SK-N-SH treated with all-trans-retinoic acid at 6 μM for 48 hours (cell line): ENCODE results near the gene SPAG4.

Experiments
- ATAC-seq: fragments of 200-7000 bp; cut with Tn5 transposase; 3 replicates; pipeline ENCODE4 v1.9.1; 2020; ENCODE audit warnings: mild to moderate bottlenecking, moderate library complexity
- ARNTL ChIP-seq: fragments of 450-650 bp; formaldehyde crosslinking; IDR thresholded peaks from 2 replicates; pipeline ENCODE4 v1.5.0; 2020; ENCODE audit warnings: low read depth, mild to moderate bottlenecking, moderate library complexity, borderline replicate concordance
- BACH2 ChIP-seq: fragments of 250-450 bp; sonication (Bioruptor Pico); IDR thresholded peaks from 2 replicates; pipeline ENCODE4 v1.9.0; 2021; ENCODE audit warnings: mild to moderate bottlenecking, borderline replicate concordance
- CREB5 ChIP-seq: fragments of 250-450 bp; sonication (Bioruptor Pico); IDR thresholded peaks from 2 replicates; pipeline ENCODE4 v1.5.1; 2020; ENCODE audit warnings: low read depth, mild to moderate bottlenecking, moderate library complexity
- CSDC2 ChIP-seq: fragments of 250-450 bp; sonication (Bioruptor Pico); IDR thresholded peaks from 2 replicates; pipeline ENCODE4 v1.5.0; 2020; ENCODE audit warnings: mild to moderate bottlenecking, moderate library complexity
- ESRRG ChIP-seq: fragments of 250-450 bp; sonication (Bioruptor Pico); IDR thresholded peaks from 2 replicates; pipeline ENCODE4 v1.6.1; 2021; ENCODE audit warnings: mild to moderate bottlenecking
- GLIS3 ChIP-seq: fragments of 250-450 bp; sonication (Bioruptor Pico); IDR thresholded peaks from 2 replicates; pipeline ENCODE4 v1.5.0; 2020; ENCODE audit warnings: mild to moderate bottlenecking, moderate library complexity
- ISL1 ChIP-seq: fragments of 250-450 bp; sonication (Bioruptor Pico); IDR thresholded peaks from 2 replicates; pipeline ENCODE4 v2.1.2; 2022; ENCODE audit warnings: mild to moderate bottlenecking, moderate library complexity
- OSR1 ChIP-seq: fragments of 250-450 bp; sonication (Bioruptor Pico); IDR thresholded peaks from 2 replicates; pipeline ENCODE4 v1.8.0; 2022; ENCODE audit warnings: moderate library complexity, mild to moderate bottlenecking, inconsistent platforms
- PPARA ChIP-seq: fragments of 250-450 bp; sonication (Bioruptor Pico); IDR thresholded peaks from 2 replicates; pipeline ENCODE4 v1.5.0; 2020; ENCODE audit warnings: mild to moderate bottlenecking, borderline replicate concordance
- RARB ChIP-seq: fragments of 250-450 bp; sonication (Bioruptor Pico); IDR thresholded peaks from 2 replicates; pipeline ENCODE4 v1.8.0; 2021; ENCODE audit warnings: mild to moderate bottlenecking, moderate library complexity
- SNAI2 ChIP-seq: fragments of 250-450 bp; sonication (Bioruptor Pico); IDR thresholded peaks from 2 replicates; pipeline ENCODE4 v1.5.0; 2020; ENCODE audit warnings: mild to moderate bottlenecking, moderate library complexity
- TCF4 ChIP-seq: fragments of 250-450 bp; sonication (Bioruptor Pico); IDR thresholded peaks from 2 replicates; pipeline ENCODE4 v1.8.0; 2021; ENCODE audit warnings: mild to moderate bottlenecking, moderate library complexity, borderline replicate concordance
- TOX ChIP-seq: fragments of 250-450 bp; sonication (Bioruptor Pico); IDR thresholded peaks from 2 replicates; pipeline ENCODE4 v1.8.0; 2021; ENCODE audit warnings: mild to moderate bottlenecking, moderate library complexity, borderline replicate concordance
- ZFP30 ChIP-seq: fragments of 450-650 bp; formaldehyde crosslinking; IDR thresholded peaks from 2 replicates; pipeline ENCODE4 v1.5.0; 2022; ENCODE audit warnings: mild to moderate bottlenecking, moderate library complexity
- ZNF565 ChIP-seq: fragments of 450-650 bp; formaldehyde crosslinking; conservative IDR thresholded peaks from 2 replicates; pipeline ENCODE4 v1.5.0; 2020; ENCODE audit warnings: low read depth, mild to moderate bottlenecking, moderate library complexity
- ZNF70 ChIP-seq: fragments of 450-650 bp; formaldehyde crosslinking; IDR thresholded peaks from 2 replicates; pipeline ENCODE4 v1.5.0; 2020; ENCODE audit warnings: mild to moderate bottlenecking, moderate library complexity
- ZNF8 ChIP-seq: fragments of 450-650 bp; formaldehyde crosslinking; IDR thresholded peaks from 2 replicates; pipeline ENCODE4 v1.5.0; 2020; ENCODE audit warnings: mild to moderate bottlenecking, moderate library complexity
- TF ChIP-seq, protein P1 (sequence below): fragments of 250-450 bp; sonication (Bioruptor Pico); IDR thresholded peaks from 2 replicates; pipeline ENCODE4 v1.5.1; 2021; ENCODE audit warnings: mild to moderate bottlenecking, moderate library complexity
- TF ChIP-seq, protein P2 (sequence below): fragments of 250-450 bp; sonication (Bioruptor Pico); IDR thresholded peaks from 2 replicates; pipeline ENCODE4 v1.5.0; 2020; ENCODE audit warnings: mild to moderate bottlenecking, moderate library complexity

SPAG4 gene

GRCh38 chr20:35665949-35666288 lies 50.3 kb downstream of the SPAG4 start:
- TF ChIP-seq TCF4 (CRISPR knock-in tag) = no peak
- TF ChIP-seq ARNTL (CRISPR knock-in tag) = no peak
- TF ChIP-seq ZNF565 = no peak
- ATAC-seq = no peak

- no peak for ATAC-seq
- TF ChIP-seq, protein P1, sequence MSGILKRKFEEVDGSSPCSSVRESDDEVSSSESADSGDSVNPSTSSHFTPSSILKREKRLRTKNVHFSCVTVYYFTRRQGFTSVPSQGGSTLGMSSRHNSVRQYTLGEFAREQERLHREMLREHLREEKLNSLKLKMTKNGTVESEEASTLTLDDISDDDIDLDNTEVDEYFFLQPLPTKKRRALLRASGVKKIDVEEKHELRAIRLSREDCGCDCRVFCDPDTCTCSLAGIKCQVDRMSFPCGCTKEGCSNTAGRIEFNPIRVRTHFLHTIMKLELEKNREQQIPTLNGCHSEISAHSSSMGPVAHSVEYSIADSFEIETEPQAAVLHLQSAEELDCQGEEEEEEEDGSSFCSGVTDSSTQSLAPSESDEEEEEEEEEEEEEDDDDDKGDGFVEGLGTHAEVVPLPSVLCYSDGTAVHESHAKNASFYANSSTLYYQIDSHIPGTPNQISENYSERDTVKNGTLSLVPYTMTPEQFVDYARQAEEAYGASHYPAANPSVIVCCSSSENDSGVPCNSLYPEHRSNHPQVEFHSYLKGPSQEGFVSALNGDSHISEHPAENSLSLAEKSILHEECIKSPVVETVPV (CRISPR knock-in tag) = no peak
- no peak for TF ChIP-seq ZNF8 (CRISPR knock-in tag)
- TF ChIP-seq, protein P2, sequence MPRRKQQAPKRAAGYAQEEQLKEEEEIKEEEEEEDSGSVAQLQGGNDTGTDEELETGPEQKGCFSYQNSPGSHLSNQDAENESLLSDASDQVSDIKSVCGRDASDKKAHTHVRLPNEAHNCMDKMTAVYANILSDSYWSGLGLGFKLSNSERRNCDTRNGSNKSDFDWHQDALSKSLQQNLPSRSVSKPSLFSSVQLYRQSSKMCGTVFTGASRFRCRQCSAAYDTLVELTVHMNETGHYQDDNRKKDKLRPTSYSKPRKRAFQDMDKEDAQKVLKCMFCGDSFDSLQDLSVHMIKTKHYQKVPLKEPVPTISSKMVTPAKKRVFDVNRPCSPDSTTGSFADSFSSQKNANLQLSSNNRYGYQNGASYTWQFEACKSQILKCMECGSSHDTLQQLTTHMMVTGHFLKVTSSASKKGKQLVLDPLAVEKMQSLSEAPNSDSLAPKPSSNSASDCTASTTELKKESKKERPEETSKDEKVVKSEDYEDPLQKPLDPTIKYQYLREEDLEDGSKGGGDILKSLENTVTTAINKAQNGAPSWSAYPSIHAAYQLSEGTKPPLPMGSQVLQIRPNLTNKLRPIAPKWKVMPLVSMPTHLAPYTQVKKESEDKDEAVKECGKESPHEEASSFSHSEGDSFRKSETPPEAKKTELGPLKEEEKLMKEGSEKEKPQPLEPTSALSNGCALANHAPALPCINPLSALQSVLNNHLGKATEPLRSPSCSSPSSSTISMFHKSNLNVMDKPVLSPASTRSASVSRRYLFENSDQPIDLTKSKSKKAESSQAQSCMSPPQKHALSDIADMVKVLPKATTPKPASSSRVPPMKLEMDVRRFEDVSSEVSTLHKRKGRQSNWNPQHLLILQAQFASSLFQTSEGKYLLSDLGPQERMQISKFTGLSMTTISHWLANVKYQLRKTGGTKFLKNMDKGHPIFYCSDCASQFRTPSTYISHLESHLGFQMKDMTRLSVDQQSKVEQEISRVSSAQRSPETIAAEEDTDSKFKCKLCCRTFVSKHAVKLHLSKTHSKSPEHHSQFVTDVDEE (CRISPR knock-in tag) = no peak
- no peak for TF ChIP-seq TOX (CRISPR knock-in tag)
- no peak for TF ChIP-seq CREB5 (CRISPR knock-in tag)
- no peak for TF ChIP-seq CSDC2 (CRISPR knock-in tag)
- TF ChIP-seq BACH2 (CRISPR knock-in tag) = no peak
- no peak for TF ChIP-seq SNAI2 (CRISPR knock-in tag)
- no peak for TF ChIP-seq ESRRG (CRISPR knock-in tag)
- no peak for TF ChIP-seq ZNF565
- no peak for TF ChIP-seq PPARA
- TF ChIP-seq ARNTL (CRISPR knock-in tag) = no peak
- no peak for TF ChIP-seq GLIS3 (CRISPR knock-in tag)
- no peak for TF ChIP-seq ISL1 (CRISPR knock-in tag)
These were observed 53.6 kb downstream of the SPAG4 start for GRCh38 chr20:35669221-35669620.

DNA sequence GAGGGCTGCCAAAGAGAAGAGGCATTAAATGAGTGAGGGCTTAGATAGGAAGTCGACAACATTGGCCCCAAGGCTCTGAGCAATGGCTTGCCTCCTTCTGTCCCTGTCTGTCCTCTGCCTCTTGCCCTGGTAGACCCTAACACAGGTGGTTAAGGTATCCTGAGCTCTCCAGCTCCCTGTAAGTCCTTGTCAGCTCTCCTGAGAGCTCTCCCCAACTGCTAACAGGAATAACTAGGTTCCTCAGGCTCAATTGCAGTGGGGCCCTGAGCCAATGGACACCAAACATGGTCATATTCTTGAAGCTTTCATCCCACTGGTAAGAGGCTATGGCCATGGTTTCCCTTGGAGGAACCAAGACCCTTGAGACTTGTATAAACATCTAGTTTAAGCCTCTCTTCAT lies 54.1 kb downstream of the SPAG4 start:
- TF ChIP-seq BACH2 (CRISPR knock-in tag) (no peak), CREB5 (CRISPR knock-in tag) (no peak), ARNTL (CRISPR knock-in tag) (no peak), ZNF70 (CRISPR knock-in tag) (no peak), RARB (CRISPR knock-in tag) (no peak), ZNF8 (CRISPR knock-in tag) (no peak), ZFP30 (CRISPR knock-in tag) (no peak), PPARA (no peak), OSR1 (CRISPR knock-in tag) (no peak), TCF4 (CRISPR knock-in tag) (no peak), ZNF565 (no peak), ISL1 (CRISPR knock-in tag) (no peak), SNAI2 (CRISPR knock-in tag) (no peak), GLIS3 (CRISPR knock-in tag) (no peak), CSDC2 (CRISPR knock-in tag) (no peak)
- TF ChIP-seq, protein P1 (CRISPR knock-in tag) = no peak
- TF ChIP-seq, protein P2 (CRISPR knock-in tag) = no peak
- no peak for ATAC-seq
